ENCODE results near the gene CLDN5. TPM values are rescaled to one million over a fixed set of nuclear protein-coding genes. Genes with fewer than 3 reads are reported as not detected.

The CLDN5 gene
- total RNA-seq, 3 donors from 2014 or later: 65.0 to 301 (median 65.1) TPM

- TF ChIP-seq, protein P1, sequence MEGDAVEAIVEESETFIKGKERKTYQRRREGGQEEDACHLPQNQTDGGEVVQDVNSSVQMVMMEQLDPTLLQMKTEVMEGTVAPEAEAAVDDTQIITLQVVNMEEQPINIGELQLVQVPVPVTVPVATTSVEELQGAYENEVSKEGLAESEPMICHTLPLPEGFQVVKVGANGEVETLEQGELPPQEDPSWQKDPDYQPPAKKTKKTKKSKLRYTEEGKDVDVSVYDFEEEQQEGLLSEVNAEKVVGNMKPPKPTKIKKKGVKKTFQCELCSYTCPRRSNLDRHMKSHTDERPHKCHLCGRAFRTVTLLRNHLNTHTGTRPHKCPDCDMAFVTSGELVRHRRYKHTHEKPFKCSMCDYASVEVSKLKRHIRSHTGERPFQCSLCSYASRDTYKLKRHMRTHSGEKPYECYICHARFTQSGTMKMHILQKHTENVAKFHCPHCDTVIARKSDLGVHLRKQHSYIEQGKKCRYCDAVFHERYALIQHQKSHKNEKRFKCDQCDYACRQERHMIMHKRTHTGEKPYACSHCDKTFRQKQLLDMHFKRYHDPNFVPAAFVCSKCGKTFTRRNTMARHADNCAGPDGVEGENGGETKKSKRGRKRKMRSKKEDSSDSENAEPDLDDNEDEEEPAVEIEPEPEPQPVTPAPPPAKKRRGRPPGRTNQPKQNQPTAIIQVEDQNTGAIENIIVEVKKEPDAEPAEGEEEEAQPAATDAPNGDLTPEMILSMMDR (IDR thresholded peaks at IDR 0.05): no peak
- no peak for TF ChIP-seq POLR2AphosphoS5 (IDR thresholded peaks at IDR 0.05)
- TF ChIP-seq POLR2A (IDR thresholded peaks at IDR 0.05): no peak
- intact Hi-C loops (cut with DNase I; ENCODE audit: low total_unique reads): no loop called here
- H3K27me3 ChIP-seq: no peaks in the 10 kb centered on the region
- no peak overlapping the region for H3K4me3 ChIP-seq
- H3K36me3 ChIP-seq: no peaks in the 10 kb centered on the region
- DNase-seq (ENCODE audit: low spot score in 2 of 2): no peak
- no peaks in the 10 kb centered on the region for H3K9me3 ChIP-seq
- no peak overlapping the region for H3K27ac ChIP-seq
- H3K4me1 ChIP-seq: no peaks in the 10 kb centered on the region
These were observed 24.9 kb downstream of the CLDN5 start for GRCh38 chr22:19499236-19499879.

- Histone ChIP-seq H3K27ac (no peak overlapping the region), H3K4me3 (no peak overlapping the region), H3K9me3 (no peaks in the 10 kb centered on the region), H3K36me3 (no peaks in the 10 kb centered on the region), H3K27me3 (no peaks in the 10 kb centered on the region), H3K4me1 (no peaks in the 10 kb centered on the region)
- TF ChIP-seq POLR2A (IDR thresholded peaks at IDR 0.05) (no peak), POLR2AphosphoS5 (IDR thresholded peaks at IDR 0.05) (no peak)
- TF ChIP-seq, protein P1 (IDR thresholded peaks at IDR 0.05): no peak
- intact Hi-C loops (cut with DNase I; ENCODE audit: low total_unique reads): no loop called here
- no peak for DNase-seq (ENCODE audit: low spot score in 2 of 2)
These were observed 25.4 kb downstream of the CLDN5 start for GRCh38 chr22:19498866-19499190.

DNA sequence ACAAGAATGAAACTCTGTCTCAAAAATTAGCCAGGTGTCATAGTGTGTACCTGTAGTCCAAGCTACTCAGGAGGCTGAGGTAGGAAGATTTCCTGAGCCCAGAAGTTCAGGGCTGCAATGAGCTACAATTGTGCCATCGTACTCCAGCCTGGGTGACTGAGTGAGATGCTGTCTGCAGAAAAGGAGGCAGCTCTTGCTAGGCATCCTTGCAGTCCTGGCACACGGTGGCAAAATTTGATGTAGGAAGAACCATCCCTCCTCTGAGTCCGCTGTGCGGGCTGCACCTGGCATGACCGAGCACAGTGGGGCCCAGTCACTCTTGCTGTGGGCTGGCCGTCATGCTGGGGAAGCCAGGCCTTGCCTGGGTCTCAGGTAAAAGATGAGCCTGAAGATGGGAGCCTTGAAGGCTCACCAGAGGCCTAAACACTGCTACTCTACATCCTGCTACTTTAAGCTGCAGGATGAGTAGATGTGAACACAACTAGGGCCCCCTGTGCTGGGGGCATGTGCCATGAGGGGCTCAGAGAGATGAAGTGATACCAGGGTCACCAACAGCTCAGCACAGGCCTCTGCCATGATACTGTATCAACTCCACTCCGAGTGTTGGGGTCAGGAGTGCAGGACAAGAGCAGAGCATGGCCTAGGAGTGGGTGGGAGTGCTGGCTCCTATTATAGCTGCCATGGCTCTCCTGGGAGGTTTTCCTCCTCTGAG, 25.9 kb downstream of the CLDN5 start:
- TF ChIP-seq POLR2AphosphoS5 (IDR thresholded peaks at IDR 0.05) (no peak), POLR2A (IDR thresholded peaks at IDR 0.05) (no peak)
- TF ChIP-seq, protein P1 (IDR thresholded peaks at IDR 0.05): no peak
- no peaks in the 10 kb centered on the region for H3K36me3 ChIP-seq
- no peak for DNase-seq (ENCODE audit: low spot score in 2 of 2)
- no peaks in the 10 kb centered on the region for H3K27me3 ChIP-seq
- H3K9me3 ChIP-seq: no peaks in the 10 kb centered on the region
- H3K27ac ChIP-seq: no peak overlapping the region
- no peak overlapping the region for H3K4me3 ChIP-seq
- intact Hi-C loops (cut with DNase I; ENCODE audit: low total_unique reads): no loop called here
- H3K4me1 ChIP-seq: no peaks in the 10 kb centered on the region

- no peaks in the 10 kb centered on the region for H3K4me1 ChIP-seq
- H3K27ac ChIP-seq: no peak overlapping the region
- intact Hi-C loops (cut with DNase I; ENCODE audit: low total_unique reads): no loop called here
- no peak overlapping the region for H3K4me3 ChIP-seq
- H3K36me3 ChIP-seq: no peaks in the 10 kb centered on the region
- no peaks in the 10 kb centered on the region for H3K9me3 ChIP-seq
- H3K27me3 ChIP-seq: no peaks in the 10 kb centered on the region
- TF ChIP-seq POLR2AphosphoS5 (IDR thresholded peaks at IDR 0.05) (no peak), POLR2A (IDR thresholded peaks at IDR 0.05) (no peak)
- TF ChIP-seq, protein P1 (IDR thresholded peaks at IDR 0.05): no peak
- no peak for DNase-seq (ENCODE audit: low spot score in 2 of 2)
These were observed 27.0 kb downstream of the CLDN5 start for GRCh38 chr22:19497245-19497644.

- no peak for DNase-seq (ENCODE audit: low spot score in 2 of 2)
- Histone ChIP-seq H3K9me3 (no peaks in the 10 kb centered on the region), H3K4me3 (no peak overlapping the region), H3K4me1 (no peaks in the 10 kb centered on the region), H3K36me3 (no peaks in the 10 kb centered on the region), H3K27me3 (no peaks in the 10 kb centered on the region), H3K27ac (no peak overlapping the region)
- intact Hi-C loops (cut with DNase I; ENCODE audit: low total_unique reads): loop anchor here (1.0 kb wide), 1 partner anchor 10 kb away; no protein-coding TSS in a partner anchor
- TF ChIP-seq, protein P1 (IDR thresholded peaks at IDR 0.05): no peak
- TF ChIP-seq POLR2AphosphoS5 (IDR thresholded peaks at IDR 0.05) (no peak), POLR2A (IDR thresholded peaks at IDR 0.05) (no peak)
These were observed 27.9 kb downstream of the CLDN5 start for GRCh38 chr22:19496324-19496630.
